ELR (cell line): Measurements from ENCODE around the gene S100A8.
"Not testable (repeated sequence)": the region's sequence is repeated elsewhere in the genome, so short reads cannot be mapped to it uniquely, and the experiment has no call there.

Experiments used
- DNase-seq: peaks from one replicate; pipeline ENCODE4 v3.0.0-alpha.2; 2015; ENCODE audit warnings: low read depth

S100A8 gene

GRCh38 chr1:153360592-153361479, 30.0 kb downstream of the S100A8 start:
- DNase-seq: no peak

DNA sequence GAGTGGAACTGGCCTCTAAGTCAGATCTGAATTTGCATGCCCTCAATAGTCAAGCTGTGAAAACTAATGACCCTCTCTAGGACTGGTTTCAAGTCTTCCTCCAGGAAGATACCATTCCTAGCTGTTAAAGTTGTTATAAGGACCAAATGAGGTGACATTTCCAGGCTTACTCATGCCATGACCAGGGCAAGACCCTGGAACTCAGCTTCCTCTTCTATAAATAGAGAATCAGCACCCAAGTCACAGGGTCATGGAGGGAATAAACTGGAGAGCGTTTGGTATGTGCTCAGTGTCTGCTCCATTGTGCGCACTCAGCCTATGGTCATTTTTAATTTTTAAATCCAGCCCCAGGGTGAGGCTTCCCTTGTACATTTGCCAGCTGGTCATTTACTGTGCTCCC, 30.7 kb downstream of the S100A8 start:
- no peak for DNase-seq

DNA sequence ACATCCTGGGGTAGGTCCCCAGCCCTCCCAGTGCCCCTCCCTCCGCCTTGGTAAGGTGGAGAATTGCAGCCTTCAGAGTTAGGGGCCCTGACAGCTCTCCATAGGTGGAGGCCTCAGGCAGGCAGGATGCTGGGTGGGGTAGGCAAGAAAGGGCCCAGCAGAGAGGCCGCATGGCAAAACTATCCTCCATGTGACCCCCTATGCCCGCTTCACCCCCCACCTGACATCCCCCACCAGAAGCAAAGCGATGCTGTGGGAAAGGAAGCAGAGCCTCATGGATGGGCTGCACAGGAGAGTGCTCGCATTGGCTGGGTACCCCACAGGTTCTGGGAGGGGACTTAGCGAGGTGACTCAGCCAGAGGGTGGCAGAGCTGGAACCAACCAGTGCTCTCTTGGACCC, 31.6 kb downstream of the S100A8 start:
- no peak for DNase-seq

- DNase-seq: no peak
Measured at GRCh38 chr1:153358691-153358975, 32.2 kb downstream of the S100A8 start.

- DNase-seq: no peak
Measured at GRCh38 chr1:153357853-153358690, 32.8 kb downstream of the S100A8 start, which contains the start of gene S100A9. S100A9 (plus strand) TSS chr1:153357854; CDS start chr1:153358284, 430 bp downstream.

DNA sequence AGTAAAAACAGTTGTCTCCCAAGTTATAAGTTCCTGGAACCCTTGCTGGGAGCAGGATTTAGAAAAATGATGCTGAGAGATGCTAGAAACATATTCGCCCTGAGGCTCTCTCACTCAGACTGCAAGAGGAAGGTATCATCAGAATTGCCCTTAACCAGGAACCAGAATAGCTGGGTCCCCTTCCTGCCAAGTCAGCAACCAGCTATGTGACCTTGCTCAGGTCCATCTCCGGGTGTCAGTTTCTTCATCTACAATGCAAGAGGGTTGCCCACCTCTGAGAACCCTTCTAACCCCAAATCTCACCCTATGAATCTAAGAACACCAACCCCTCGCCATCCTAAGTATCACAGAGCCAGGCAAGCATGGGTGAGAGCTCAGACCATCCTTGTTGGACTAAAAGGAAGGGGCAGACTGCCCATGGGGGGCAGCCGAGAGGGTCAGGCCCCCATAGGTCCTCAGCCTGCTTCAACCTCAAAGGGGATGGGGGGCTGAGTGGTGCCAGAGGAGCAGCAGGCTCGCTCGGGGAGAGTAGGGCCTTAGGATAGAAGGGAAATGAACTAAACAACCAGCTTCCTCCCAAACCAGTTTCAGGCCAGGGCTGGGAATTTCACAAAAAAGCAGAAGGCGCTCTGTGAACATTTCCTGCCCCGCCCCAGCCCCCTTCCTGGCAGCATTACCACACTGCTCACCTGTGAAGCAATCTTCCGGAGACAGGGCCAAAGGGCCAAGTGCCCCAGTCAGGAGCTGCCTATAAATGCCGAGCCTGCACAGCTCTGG, 33.6 kb downstream of the S100A8 start:
- no peak for DNase-seq

DNA sequence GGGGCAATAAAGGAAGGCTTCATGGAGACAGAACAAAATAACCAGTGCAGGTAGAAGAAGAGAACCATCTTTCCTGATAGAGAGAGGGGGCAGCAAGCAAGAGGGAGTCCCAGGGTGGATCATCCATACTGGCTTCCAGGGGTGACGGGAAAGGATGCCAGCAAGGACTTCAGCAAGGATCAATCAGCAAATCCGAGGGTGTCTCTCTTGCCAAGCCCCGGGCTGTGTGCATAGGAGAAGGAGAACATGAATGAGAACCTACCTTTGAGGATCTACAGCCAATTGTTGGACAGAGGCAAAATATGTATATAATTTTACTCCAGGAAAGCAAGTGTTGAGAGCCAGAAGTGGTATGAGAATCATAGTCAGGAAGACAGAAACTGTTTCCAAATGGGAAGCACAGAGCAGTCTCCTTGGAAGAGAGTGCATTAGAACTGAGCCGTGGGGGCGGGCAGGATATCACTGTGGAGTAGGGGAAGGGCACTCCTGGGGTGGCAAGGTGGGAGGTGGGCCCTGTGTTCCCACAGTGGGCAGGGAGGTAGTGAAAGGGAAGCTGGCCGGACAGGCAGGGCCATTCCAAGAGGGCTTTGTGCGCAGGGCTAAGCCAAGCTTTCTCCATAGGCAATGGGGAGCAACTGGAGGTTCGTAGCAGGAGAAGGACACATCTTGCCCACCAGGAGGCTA, 34.3 kb downstream of the S100A8 start:
- no peak for DNase-seq

DNA sequence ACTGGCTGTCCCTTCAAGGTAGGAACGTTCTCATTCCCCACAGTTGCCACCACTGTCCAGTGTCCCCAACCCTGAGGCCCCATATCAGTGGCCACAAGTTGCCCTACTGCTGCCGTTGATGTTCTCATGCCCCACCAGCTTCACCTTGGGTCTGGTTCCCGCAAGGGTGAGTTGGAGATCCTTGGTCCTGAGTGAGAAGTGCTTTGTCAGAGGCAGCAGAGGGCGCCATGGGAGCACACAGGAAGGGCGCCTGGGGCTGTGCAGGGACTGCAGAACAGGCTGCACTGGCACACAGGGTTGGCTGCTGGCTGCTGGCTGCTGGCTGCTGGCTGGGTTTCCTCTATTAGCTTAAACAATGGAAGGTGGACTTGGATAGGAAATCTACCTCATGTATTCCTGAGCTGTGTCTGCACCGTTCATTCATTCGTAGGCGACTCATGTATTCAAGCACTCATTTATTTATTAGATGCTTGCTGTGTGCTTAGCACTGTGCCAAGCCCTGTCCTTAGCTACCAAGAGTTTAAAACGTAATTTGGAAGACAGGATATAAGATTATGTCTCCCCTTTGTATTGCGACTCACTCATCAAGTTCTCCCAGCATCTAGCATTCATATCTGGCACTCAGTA, 35.3 kb downstream of the S100A8 start:
- peak; percentile 76 for DNase-seq

DNA sequence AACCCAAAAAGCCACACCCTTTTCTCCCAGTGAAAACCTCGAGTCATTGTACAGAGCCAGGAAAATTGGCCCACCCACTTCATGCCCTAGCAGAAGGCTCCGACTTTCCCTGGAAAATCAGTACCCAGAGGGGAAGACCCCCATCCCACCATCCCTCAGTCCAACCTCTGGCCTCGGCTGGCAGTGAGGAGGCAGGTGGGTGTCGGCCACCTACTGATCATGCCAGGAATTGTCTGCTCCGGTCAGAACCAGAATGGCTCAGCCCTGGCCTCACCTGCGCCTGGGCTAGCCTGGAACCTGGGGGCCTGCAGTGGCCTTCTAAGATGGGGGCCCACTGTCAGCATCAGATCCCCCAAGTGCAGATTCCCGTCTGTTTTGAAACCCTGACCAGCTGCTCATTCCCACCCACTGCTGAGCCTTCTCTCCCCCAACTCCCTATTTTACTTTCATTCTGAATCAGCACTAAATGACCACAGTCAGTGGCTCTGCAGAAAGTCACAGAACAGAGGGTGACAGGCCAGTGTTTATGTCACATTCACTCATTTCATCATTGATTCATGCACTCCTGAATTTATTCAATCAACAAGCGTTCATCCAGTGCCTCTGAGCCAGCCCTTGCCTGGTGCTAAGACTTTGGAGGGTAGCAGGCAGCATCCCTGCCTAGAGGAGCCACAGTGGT, 36.2 kb downstream of the S100A8 start:
- no peak for DNase-seq

DNA sequence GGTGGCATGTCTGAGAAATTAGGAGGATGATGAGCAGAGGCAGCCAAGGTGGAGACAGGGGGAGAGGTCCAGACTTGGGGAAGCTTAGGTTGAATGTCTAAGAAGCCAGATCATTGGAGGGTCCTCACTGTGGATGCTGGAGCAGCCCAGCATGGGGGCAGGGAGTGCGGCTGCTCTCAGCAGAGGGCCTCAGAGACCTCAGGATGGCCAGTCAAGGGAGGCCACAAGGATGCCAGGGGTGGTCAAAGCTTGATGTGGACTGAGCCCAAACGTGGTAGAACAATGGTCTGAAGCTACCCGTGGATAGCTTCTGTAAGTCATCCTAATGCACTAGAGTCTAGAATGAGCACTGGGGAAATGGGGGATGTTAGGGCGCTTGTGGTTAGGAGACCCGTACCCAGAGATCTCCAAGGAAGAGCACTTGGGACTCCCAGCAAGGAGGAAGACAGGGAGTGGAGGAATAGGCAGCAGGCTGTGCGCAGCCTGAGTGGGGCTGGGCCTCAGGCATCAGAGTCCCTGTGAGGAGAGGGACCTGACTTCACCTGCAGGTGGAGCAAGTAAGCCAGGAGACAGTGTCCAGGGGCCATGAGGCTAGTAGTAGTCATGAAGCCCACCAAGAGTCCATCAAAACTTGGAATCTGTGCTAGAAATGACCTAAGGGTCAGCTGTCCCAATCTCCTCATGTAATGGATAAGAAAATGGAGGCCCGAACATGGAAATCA, 37.5 kb downstream of the S100A8 start:
- DNase-seq: peak; percentile 41

DNA sequence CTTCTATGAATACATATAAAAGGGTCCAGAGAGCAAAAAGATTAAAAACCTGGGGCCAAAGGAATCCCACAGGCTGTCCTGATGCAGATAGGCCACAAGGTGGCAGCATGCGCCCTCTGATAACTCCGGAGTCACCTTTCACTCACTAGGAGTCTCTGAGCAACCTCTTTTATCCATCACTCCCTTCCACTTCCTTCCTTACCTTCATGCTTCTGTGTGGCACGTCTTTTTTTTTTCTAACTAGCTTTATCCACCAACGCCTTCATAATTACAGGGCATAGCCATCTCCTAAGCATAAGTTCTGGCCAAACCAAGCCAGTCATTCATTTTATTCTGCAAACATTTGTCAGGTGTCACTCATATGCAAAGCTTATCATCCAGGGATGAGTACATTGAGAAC, 38.4 kb downstream of the S100A8 start:
- DNase-seq: peak; percentile 77

- no peak for DNase-seq
Measured at GRCh38 chr1:153350321-153350957, 40.4 kb downstream of the S100A8 start.

DNA sequence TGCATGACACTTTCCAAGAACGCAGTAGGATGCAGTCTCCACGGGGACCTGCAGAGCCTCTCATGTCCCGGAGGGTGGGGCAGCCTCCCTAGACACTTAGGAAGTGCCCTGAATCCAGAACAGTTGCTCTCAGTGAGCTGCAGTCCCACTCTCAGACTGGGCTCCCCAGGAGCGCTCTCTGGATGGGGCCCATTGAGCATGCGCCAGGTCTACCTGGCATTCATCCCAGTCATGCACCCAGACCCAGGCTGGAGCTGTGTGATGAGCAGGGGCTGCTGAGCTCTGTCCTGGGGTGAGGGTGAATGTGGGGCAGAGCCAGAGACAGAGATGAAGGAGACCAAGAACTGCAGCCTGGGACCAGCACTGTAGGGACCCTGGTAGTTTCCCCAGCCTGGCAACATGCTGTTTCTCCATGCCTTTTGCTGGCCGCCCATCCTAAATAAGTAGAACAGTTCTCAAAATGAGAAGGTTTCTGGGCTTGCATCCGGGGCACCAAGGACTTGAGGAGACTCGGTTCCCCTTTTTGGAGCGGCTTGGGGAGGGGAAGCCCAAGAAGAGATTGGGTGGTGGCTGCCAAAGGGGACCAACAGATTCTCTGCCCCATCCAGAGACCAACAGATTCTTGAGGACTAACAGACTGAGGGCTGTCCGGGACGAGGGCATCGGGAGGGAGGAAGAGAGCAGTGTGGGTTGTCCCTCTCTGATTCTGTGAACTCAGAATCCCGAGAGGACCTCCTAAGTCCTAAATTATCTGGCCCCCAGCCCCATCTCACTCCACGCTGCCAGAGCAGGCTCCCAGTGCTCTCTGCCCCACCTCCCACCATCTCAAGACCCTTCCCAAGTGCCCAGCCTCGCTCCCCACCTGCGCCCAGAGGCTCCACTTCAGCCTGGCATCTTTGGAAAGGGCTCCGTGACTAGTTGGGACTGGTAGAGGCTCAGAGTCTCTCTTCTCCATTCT, 41.2 kb downstream of the S100A8 start:
- no peak for DNase-seq

DNA sequence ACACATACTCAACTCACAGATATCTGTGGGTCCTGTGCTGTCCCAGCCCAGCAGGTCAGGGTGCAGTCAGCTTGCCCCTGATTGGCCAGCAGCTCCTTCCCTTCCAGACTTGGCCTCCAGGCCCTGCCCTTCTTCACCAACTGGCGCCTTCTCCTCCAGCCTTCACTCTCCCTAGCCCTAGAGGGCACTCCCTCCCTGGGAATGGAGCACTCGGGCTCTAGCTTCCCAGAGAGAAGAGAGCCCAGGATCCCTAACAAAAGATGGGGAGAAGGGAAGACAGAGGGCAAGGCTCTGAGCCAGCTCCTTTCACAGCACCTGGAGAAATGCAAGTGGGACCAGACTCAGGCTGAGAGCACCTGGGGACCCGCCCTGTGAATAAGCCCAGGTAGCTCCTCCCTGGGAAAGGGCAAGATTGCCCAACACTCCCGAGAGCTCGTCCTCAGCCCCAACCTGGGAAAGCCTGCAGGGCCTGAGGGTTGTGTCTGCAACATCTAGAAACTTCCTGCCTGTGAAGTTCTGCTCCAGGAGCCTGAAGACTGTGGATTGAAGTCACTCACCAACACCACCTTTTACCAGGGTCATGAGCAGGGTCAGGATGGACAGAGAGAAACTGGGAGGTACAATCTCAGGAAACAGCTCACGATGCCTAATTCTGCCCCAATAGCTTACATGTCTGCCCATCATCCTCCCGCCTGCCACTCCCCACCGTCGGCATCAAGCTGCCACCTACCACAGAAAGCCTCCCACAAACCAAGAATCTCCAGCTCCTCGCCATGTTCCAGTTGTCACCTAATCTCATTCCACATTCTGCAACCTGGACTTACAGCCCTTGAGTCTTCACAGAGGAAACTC, 42.1 kb downstream of the S100A8 start, which contains the start of gene PGLYRP4:
Gene PGLYRP4 (minus strand): TSS at position 331 of the 852 bp plus-strand sequence. CDS start 909 bp downstream, outside the sequence.
- DNase-seq: peak; percentile 9

GRCh38 chr1:153347856-153348255, 43.0 kb downstream of the S100A8 start:
- DNase-seq: no peak

GRCh38 chr1:153347049-153347448, 43.8 kb downstream of the S100A8 start:
- DNase-seq: not testable (repeated sequence)

DNA sequence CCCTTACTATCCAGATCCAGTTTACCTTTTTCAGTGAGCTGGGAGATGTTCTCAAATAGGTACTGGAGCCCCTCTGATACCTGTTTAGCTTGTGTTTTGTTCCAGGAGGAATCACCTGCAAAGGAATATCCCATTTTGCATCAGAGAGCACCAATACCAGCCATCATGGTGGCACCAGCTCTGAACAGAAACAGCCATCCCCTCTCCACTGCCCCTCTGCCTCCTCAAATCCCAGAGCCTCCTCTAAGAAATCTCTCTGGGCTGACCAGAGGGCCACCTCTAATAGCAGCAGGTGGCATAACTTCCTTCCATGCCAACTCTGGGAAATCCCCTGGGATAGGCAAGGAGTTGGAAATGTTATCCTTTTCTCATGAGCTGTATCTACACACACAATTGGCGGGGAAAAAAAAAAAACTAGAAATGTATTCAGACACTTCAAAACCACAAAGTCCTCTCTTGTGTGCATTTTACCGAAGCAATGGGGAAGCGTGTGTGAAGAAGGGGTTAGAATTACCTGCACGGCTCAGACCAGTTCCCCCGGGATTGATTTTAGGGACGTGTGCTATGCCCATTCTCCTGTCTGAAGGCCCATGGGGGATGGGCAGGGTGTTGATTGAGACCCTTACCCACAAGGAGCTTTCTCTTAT, 44.7 kb downstream of the S100A8 start:
- no peak for DNase-seq
